Measurements from ENCODE around the gene TEAD1. TPM values are rescaled to one million over a fixed set of nuclear protein-coding genes. Genes with fewer than 3 reads are reported as not detected.

The TEAD1 gene
- polyA plus RNA-seq, 1 donor from 2014 or later, result 12.2 TPM

DNA sequence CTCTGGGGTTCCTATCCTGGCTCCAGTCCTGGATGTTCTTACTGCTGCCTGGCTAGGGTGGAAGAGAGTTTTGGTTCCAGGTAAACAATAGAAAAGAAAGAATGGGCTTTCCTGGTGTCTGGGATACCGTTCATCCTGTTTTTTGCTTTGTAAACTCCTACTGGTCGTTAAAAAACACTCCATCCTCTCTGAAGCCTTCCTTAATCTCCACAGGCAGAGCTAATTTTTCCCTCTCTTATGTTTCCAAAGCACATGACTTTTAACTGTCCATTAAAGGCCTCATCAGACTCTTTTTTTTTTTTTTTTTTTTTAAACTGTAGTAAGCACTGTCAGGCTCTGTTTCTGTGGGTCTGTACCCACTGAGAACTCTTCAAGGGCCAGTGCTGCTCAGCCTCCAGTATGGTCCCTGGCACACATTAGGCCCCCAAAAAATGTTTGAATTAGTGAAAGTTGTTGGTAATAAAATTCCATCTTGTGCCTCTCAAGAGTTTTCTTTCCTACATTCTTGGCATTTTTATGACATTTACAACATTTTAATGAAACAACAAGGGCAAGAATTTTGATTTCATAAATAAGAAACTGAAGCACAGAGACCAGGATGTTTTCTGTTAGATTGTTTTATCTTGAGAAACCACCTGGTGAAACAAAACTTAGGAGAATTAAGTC is 104.2 kb downstream of the TEAD1 start:
- Histone ChIP-seq H3K4me3 (ENCODE audit: low read length) (no peak overlapping the region), H4K20me1 (ENCODE audit: insufficient read depth) (no peaks in the 10 kb centered on the region), H3K9ac (ENCODE audit: low read length) (no peak overlapping the region), H3K4me2 (ENCODE audit: low read length) (no peak overlapping the region), H2AFZ (ENCODE audit: low read depth, low read length) (no peak overlapping the region), H3K36me3 (ENCODE audit: insufficient read depth, low read length) (peaks cover 5% of the 10 kb centered on the region), H3K9me2 (ENCODE audit: insufficient read depth, low read length) (no peaks in the 10 kb centered on the region), H3K27ac (ENCODE audit: low read length) (no peak overlapping the region), H3K27me3 (ENCODE audit: insufficient read depth, low read depth, low read length) (no peaks in the 10 kb centered on the region), H3K79me2 (replicated peaks; ENCODE audit: insufficient read depth, low read length) (peaks cover 14% of the 10 kb centered on the region), H3F3A (ENCODE audit: insufficient read depth, low read length, poor library complexity, severe bottlenecking) (no peaks in the 10 kb centered on the region), H3K9me3 (ENCODE audit: low read length) (no peaks in the 10 kb centered on the region)
- TF ChIP-seq, protein P1, sequence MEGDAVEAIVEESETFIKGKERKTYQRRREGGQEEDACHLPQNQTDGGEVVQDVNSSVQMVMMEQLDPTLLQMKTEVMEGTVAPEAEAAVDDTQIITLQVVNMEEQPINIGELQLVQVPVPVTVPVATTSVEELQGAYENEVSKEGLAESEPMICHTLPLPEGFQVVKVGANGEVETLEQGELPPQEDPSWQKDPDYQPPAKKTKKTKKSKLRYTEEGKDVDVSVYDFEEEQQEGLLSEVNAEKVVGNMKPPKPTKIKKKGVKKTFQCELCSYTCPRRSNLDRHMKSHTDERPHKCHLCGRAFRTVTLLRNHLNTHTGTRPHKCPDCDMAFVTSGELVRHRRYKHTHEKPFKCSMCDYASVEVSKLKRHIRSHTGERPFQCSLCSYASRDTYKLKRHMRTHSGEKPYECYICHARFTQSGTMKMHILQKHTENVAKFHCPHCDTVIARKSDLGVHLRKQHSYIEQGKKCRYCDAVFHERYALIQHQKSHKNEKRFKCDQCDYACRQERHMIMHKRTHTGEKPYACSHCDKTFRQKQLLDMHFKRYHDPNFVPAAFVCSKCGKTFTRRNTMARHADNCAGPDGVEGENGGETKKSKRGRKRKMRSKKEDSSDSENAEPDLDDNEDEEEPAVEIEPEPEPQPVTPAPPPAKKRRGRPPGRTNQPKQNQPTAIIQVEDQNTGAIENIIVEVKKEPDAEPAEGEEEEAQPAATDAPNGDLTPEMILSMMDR (IDR thresholded peaks at IDR 0.05; ENCODE audit: poor library complexity, severe bottlenecking), result no peak
- no peak for TF ChIP-seq EP300 (conservative IDR thresholded peaks at IDR 0.05; ENCODE audit: poor library complexity, severe bottlenecking)
- TF ChIP-seq TAF1 (IDR thresholded peaks at IDR 0.05; ENCODE audit: low read depth), result no peak
- no peak for TF ChIP-seq POLR2AphosphoS5 (IDR thresholded peaks at IDR 0.05)
- no peak for TF ChIP-seq EZH2 (IDR thresholded peaks at IDR 0.05; ENCODE audit: borderline replicate concordance, insufficient read depth, low read length, poor library complexity, severe bottlenecking)
- no peak for TF ChIP-seq MXI1 (conservative IDR thresholded peaks at IDR 0.05; ENCODE audit: poor library complexity, severe bottlenecking)
- TF ChIP-seq SMC3 (conservative IDR thresholded peaks at IDR 0.05; ENCODE audit: poor library complexity), result no peak
- TF ChIP-seq, protein P2, sequence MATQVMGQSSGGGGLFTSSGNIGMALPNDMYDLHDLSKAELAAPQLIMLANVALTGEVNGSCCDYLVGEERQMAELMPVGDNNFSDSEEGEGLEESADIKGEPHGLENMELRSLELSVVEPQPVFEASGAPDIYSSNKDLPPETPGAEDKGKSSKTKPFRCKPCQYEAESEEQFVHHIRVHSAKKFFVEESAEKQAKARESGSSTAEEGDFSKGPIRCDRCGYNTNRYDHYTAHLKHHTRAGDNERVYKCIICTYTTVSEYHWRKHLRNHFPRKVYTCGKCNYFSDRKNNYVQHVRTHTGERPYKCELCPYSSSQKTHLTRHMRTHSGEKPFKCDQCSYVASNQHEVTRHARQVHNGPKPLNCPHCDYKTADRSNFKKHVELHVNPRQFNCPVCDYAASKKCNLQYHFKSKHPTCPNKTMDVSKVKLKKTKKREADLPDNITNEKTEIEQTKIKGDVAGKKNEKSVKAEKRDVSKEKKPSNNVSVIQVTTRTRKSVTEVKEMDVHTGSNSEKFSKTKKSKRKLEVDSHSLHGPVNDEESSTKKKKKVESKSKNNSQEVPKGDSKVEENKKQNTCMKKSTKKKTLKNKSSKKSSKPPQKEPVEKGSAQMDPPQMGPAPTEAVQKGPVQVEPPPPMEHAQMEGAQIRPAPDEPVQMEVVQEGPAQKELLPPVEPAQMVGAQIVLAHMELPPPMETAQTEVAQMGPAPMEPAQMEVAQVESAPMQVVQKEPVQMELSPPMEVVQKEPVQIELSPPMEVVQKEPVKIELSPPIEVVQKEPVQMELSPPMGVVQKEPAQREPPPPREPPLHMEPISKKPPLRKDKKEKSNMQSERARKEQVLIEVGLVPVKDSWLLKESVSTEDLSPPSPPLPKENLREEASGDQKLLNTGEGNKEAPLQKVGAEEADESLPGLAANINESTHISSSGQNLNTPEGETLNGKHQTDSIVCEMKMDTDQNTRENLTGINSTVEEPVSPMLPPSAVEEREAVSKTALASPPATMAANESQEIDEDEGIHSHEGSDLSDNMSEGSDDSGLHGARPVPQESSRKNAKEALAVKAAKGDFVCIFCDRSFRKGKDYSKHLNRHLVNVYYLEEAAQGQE (IDR thresholded peaks at IDR 0.05; ENCODE audit: borderline replicate concordance), result no peak
- TF ChIP-seq RAD21 (conservative IDR thresholded peaks at IDR 0.05), result no peak

DNA sequence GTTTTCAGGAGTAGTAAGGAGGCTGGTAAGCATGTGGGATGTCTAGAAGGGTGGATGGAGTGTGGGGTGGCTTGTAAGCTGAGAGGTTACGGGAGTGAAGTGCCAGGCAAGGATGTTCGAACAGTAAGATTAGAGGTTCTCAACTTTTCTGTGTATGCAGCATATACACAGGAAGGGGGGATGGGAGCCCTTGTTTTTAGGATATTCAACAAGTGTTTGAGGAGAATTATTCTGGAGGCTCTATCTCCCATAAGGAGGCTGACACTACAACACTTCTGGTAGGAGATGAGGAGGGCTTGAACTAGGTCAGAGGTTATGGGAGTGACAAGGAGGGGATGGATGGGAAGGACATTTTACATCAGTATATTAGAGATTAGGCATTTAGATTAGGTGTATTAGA is 109.5 kb downstream of the TEAD1 start:
- H3F3A ChIP-seq (ENCODE audit: insufficient read depth, low read length, poor library complexity, severe bottlenecking), result no peaks in the 10 kb centered on the region
- peaks cover 14% of the 10 kb centered on the region for H3K79me2 ChIP-seq (replicated peaks; ENCODE audit: insufficient read depth, low read length)
- no peak overlapping the region for H3K9ac ChIP-seq (ENCODE audit: low read length)
- no peak overlapping the region for H2AFZ ChIP-seq (ENCODE audit: low read depth, low read length)
- H3K4me3 ChIP-seq (ENCODE audit: low read length), result no peak overlapping the region
- no peak overlapping the region for H3K27ac ChIP-seq (ENCODE audit: low read length)
- H3K36me3 ChIP-seq (ENCODE audit: insufficient read depth, low read length), result peaks cover 5% of the 10 kb centered on the region
- H3K9me3 ChIP-seq (ENCODE audit: low read length), result no peaks in the 10 kb centered on the region
- H3K27me3 ChIP-seq (ENCODE audit: insufficient read depth, low read depth, low read length), result no peaks in the 10 kb centered on the region
- no peaks in the 10 kb centered on the region for H3K9me2 ChIP-seq (ENCODE audit: insufficient read depth, low read length)
- no peak for TF ChIP-seq SMC3 (conservative IDR thresholded peaks at IDR 0.05; ENCODE audit: poor library complexity)
- no peak overlapping the region for H3K4me2 ChIP-seq (ENCODE audit: low read length)
- no peaks in the 10 kb centered on the region for H4K20me1 ChIP-seq (ENCODE audit: insufficient read depth)

Data from neural cell (in vitro differentiated cells).